ENCODE measurements around the gene IFT27.
A peak's percentile ranks its signal among the peaks of the same experiment; 100 is the strongest.

IFT27 gene

DNA sequence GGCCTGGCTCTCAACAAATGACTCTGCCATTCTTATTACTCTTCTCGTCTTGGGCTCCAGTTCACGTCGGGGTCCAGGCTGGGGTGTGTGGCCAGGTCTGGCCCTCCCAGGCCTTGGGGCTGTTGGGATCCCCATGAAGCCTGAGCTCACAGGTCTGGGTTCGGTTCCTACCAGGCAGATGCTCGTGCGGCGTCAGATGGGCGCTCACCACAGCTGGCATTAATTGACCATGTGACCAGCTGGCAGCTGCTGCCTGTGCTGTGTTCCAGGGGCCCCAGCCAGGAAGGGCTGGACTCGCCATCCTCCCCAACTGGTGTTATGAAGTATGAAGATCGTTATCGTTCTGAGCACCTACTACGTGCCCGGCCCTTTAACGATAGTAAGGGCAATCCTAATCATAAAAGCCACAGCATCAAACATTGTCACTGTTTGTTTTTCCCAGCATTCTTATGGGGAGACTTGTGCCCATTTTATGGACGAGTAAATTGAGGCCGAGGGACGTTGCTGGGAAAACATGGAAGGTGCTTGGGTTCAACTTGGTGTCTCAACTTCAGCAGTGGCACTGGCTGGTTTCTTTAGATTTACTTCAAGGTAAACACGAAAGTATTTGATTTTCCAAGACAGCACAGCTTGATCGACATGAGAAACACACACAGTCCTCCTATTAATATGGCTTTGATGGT lies 45.6 kb downstream of the IFT27 start:
- Mint-ChIP-seq H3K27me3 (peaks cover 76% of the 10 kb centered on the region), H3K4me3 (no peak overlapping the region), H3K9me3 (no peaks in the 10 kb centered on the region), H3K4me1 (no peaks in the 10 kb centered on the region), H3K36me3 (no peaks in the 10 kb centered on the region), H3K27ac (no peak overlapping the region)
- ATAC-seq: no peak

DNA sequence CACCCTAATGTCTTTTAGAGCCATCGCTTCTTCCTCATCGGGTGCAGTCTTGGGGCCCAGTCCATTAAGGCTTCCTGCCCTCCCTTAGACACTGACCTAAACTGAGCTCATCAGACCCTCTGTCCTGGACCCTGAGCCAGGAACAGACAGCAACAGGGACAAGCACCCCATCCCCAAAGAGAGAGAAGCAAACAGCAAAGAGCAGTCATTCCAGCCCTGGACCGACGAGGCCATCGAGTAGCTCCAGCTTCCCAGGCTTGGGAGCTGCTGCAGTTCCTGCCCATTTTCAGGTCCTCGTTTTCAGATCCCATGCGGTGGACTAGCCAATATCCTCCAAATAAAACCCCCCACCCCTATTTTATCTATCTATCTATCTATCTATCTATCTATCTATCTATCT lies 46.6 kb downstream of the IFT27 start:
- no peak overlapping the region for H3K27ac Mint-ChIP-seq
- H3K27me3 Mint-ChIP-seq: peaks cover 74% of the 10 kb centered on the region
- H3K9me3 Mint-ChIP-seq: no peaks in the 10 kb centered on the region
- H3K4me1 Mint-ChIP-seq: no peaks in the 10 kb centered on the region
- no peaks in the 10 kb centered on the region for H3K36me3 Mint-ChIP-seq
- ATAC-seq: no peak
- no peak overlapping the region for H3K4me3 Mint-ChIP-seq

DNA sequence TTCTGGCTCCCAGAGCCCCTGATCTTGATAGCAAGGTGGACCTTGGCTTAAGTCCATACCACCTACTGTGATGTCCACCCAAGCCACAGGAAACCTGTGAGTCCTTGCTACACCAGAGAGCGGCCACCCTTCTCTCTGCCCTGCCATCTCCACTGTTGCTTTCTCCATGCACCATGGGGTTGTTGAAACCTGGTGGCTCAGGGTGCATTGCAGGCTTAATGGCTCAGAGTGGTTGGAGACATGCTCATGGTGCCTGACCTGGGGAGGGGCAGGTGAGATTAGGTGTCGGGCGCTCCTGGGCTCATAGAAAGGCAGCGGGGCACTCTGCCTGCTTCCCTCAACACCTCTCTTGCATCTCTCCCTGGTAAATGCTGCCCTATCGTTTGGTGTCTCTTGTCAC lies 47.4 kb downstream of the IFT27 start:
- no peak for ATAC-seq
- Mint-ChIP-seq H3K36me3 (no peaks in the 10 kb centered on the region), H3K4me1 (no peaks in the 10 kb centered on the region), H3K4me3 (no peak overlapping the region), H3K27me3 (peaks cover 73% of the 10 kb centered on the region), H3K27ac (no peak overlapping the region), H3K9me3 (no peaks in the 10 kb centered on the region)

DNA sequence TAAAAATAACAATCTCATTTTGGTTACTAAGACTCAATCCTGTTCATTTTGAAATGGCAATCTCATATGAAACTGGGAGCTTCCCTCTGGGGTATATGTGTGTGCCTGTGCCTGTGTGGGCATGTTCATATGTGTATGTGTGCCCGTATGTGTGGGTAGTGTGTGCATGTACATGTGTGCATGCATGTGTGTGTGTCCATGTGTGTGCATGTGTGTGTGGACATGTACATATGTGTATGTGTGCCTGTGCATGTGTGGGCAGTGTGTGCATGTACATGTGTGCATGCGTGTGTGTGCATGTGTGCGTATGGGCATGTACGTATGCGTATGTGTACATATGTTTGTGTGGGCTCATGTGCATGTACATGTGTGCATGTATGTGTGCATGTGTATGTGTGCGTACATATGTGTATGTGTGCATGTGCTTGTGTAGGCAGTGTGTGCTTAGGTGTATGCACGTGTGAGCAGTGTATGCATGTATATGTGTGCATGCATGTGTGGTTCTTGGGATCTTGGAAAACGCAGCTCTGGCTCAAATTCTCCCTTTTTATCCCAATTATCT lies 47.9 kb downstream of the IFT27 start:
- Mint-ChIP-seq H3K9me3 (no peaks in the 10 kb centered on the region), H3K27ac (no peak overlapping the region), H3K27me3 (peaks cover 73% of the 10 kb centered on the region), H3K4me1 (no peaks in the 10 kb centered on the region), H3K4me3 (no peak overlapping the region), H3K36me3 (no peaks in the 10 kb centered on the region)
- ATAC-seq: peak; percentile 13

DNA sequence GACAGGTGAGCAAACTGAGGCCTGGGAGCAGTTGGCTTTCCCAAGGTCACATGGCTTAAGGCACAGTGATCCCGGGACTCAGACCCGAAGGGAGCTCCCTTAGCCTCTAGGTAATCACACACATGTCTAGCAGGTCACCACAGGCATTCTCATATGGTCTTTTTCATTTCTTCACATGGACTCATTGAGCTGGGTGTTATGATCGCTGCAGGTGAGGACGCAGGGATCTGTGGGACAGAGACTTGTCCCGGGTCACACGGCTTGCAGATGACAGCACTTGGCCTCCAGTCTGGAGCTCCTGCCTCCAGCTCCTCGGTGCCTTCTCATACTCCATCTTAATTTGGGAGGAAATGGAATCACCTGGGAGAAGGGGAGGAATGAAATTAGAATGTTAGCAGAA lies 48.8 kb downstream of the IFT27 start:
- no peaks in the 10 kb centered on the region for H3K36me3 Mint-ChIP-seq
- no peak for ATAC-seq
- H3K4me3 Mint-ChIP-seq: no peak overlapping the region
- no peak overlapping the region for H3K27ac Mint-ChIP-seq
- H3K27me3 Mint-ChIP-seq: peaks cover 72% of the 10 kb centered on the region
- H3K9me3 Mint-ChIP-seq: no peaks in the 10 kb centered on the region
- no peaks in the 10 kb centered on the region for H3K4me1 Mint-ChIP-seq

DNA sequence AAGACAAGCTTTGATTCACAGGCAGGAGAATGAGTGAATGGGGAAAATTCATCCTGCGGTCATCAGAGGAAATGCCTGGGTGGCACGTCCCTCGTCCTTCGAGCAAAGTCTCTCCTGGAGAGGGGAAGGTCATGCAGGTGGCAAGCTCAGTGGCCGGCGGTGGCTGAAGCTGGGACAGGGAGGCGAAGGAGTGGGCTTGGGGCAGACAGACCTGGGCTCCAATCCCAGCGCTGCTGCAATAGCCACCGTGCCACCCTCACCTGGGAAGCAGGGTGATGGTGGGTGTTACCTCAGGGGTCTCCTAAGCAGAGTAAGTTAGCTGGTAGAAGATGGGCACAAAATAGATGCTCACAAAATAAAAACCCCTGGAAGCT lies 49.9 kb downstream of the IFT27 start:
- no peak overlapping the region for H3K4me3 Mint-ChIP-seq
- H3K36me3 Mint-ChIP-seq: no peaks in the 10 kb centered on the region
- ATAC-seq: no peak
- H3K4me1 Mint-ChIP-seq: no peaks in the 10 kb centered on the region
- peaks cover 69% of the 10 kb centered on the region for H3K27me3 Mint-ChIP-seq
- no peak overlapping the region for H3K27ac Mint-ChIP-seq
- no peaks in the 10 kb centered on the region for H3K9me3 Mint-ChIP-seq

DNA sequence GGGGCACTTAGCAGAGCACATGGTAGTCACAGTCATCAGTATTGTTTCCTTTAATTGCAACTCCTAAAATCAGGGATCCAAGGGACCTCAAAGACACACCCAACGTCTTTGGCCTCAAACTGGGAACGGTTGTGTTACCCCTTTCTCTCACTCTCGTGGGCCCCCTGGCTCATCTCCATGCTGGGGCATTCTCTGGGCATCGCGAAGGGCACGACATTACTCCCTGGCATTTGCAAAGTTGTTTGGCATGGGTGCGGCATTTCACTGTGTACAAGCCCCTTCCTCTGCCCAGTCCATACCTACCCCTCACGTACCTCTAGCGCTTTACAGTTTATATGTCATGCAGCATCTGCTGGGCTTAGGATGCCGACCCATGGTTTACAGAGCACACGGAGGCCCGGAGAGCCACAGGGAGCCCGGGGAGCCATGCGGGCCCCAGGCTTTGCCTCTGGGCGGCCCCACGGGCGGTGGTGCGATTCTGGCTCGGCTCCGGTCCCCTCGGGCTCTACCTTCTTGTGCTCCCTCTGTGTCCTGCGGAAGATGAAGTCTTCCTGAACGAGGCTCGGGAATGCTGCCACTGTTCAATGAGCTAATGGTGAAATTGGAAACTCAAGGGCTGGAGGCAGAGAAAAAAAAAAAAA lies 50.4 kb downstream of the IFT27 start:
- Mint-ChIP-seq H3K4me1 (no peaks in the 10 kb centered on the region), H3K27ac (no peak overlapping the region), H3K36me3 (no peaks in the 10 kb centered on the region), H3K4me3 (no peak overlapping the region), H3K9me3 (no peaks in the 10 kb centered on the region), H3K27me3 (peaks cover 69% of the 10 kb centered on the region)
- no peak for ATAC-seq

DNA sequence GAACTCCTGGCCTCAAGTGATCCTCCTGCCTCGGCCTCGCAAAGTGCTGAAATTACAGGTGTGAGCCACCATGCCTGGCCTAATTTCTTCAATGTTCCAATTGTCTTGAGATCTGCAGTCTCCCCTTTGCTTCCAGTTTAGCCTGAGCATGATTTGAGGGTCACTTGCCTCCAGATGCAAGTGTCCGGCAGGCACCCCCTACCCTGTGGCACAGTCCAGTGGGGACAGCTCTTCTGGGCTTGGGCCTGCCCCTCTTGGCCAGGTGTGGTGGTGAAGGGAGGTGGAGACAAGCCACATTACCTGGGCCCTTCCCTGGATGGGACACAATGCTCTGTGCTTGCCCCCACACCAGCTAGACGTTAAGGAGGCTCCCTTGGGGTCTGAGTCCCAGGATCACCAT lies 51.1 kb downstream of the IFT27 start:
- Mint-ChIP-seq H3K9me3 (no peaks in the 10 kb centered on the region), H3K4me3 (no peak overlapping the region), H3K4me1 (no peaks in the 10 kb centered on the region), H3K27ac (no peak overlapping the region), H3K36me3 (no peaks in the 10 kb centered on the region), H3K27me3 (peaks cover 65% of the 10 kb centered on the region)
- no peak for ATAC-seq

DNA sequence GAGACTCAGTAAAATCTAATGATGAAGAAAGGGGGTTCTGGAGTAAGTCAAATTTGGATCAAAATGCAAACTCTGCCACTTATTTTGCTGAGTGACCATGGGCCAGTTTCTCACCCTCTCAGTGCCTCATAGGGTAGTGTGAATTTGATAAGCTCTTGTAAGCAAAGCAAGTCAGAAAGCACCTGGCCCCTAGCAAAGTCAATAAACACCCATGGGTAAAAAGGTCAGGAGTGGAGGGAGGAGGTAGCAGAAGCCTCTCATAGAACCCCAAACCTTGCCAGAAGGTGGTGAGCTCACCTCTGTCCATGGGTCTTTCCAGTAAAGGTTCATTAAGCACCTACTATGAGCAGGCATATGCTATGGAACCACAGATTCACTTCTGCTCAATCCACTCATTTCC lies 53.9 kb downstream of the IFT27 start:
- peaks cover 75% of the 10 kb centered on the region for H3K27me3 Mint-ChIP-seq
- no peak overlapping the region for H3K27ac Mint-ChIP-seq
- H3K9me3 Mint-ChIP-seq: no peaks in the 10 kb centered on the region
- no peaks in the 10 kb centered on the region for H3K36me3 Mint-ChIP-seq
- H3K4me1 Mint-ChIP-seq: no peaks in the 10 kb centered on the region
- no peak overlapping the region for H3K4me3 Mint-ChIP-seq
- no peak for ATAC-seq

DNA sequence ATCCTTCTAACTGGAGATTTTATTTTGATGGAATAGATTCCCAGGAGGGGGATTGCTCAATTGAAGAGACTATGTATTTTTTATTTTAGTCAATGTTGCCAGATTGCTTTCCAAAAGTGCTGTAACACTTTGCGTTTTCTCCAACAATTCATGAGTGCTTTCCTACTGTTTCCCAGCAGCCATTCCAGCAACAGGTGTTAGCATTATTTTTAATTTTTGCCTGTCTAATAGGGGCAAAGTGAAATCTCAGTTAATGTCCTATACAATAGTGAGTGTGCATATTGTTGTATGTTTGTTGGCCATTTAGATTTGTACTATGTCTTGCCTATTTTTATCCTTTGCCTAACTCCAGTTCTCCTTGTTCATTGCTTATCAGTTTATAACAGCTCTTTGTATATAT lies 60.3 kb downstream of the IFT27 start:
- no peaks in the 10 kb centered on the region for H3K36me3 Mint-ChIP-seq
- H3K4me3 Mint-ChIP-seq: no peak overlapping the region
- H3K27ac Mint-ChIP-seq: no peak overlapping the region
- no peaks in the 10 kb centered on the region for H3K9me3 Mint-ChIP-seq
- no peak for ATAC-seq
- H3K27me3 Mint-ChIP-seq: peaks cover 40% of the 10 kb centered on the region
- peaks cover 5% of the 10 kb centered on the region for H3K4me1 Mint-ChIP-seq

DNA sequence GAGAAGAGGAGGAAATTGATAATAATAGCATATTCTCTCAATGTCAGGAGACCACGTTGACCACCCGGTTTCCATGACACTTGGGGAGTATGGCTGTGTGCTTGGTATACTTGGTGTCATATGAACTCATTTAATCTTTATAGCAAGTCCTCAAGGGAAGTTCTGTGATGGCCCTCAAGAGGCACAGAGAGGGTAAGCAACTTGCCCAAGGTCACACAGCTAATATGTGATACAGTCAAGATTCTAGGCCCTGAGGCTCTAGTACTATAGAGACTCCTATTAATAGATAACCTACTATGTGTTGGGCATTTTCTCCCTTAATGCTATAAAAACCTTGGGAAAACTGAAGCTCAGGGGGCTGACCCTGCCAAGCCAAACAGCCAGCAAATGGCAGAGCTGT lies 61.8 kb downstream of the IFT27 start:
- peaks cover 5% of the 10 kb centered on the region for H3K4me1 Mint-ChIP-seq
- H3K4me3 Mint-ChIP-seq: no peak overlapping the region
- H3K36me3 Mint-ChIP-seq: no peaks in the 10 kb centered on the region
- ATAC-seq: no peak
- H3K27ac Mint-ChIP-seq: no peak overlapping the region
- H3K27me3 Mint-ChIP-seq: peaks cover 47% of the 10 kb centered on the region
- no peaks in the 10 kb centered on the region for H3K9me3 Mint-ChIP-seq

DNA sequence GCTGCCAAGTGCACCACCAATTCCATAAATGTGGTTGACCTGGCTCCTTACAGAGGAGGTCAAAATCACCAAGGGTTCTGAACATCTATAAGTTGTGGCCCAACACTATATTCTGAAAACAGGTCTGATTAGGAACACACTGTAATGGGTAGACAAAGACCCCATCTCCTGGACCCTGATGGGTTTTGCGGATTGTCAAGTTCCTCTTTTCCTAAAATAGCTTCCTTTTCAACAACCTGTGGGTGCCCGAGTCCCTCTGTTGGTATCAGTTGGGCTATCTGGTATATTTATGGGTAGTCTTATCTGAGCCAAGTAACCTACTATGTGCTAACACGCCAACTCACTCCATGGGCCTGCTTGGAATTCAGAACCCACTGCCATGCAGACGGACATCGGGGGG lies 62.5 kb downstream of the IFT27 start:
- H3K27me3 Mint-ChIP-seq: peaks cover 45% of the 10 kb centered on the region
- peaks cover 5% of the 10 kb centered on the region for H3K4me1 Mint-ChIP-seq
- no peak overlapping the region for H3K4me3 Mint-ChIP-seq
- no peak overlapping the region for H3K27ac Mint-ChIP-seq
- no peak for ATAC-seq
- H3K9me3 Mint-ChIP-seq: no peaks in the 10 kb centered on the region
- H3K36me3 Mint-ChIP-seq: no peaks in the 10 kb centered on the region

All from stimulated activated memory B cell treated with anti-CD40 and anti-IgM and Interleukin-4, amounts not matched to agents 10 μg/mL and 1 μg/mL and 100 μg/mL, for 72 hours (primary cell).